Right lobe of liver (tissue), 6 donors: Measurements from ENCODE around the gene FNTB. TPM values are rescaled to one million over a fixed set of nuclear protein-coding genes. Genes with fewer than 3 reads are reported as not detected.

Experiments
- ATAC-seq, 4 donors: fragments of 200-7000 bp; cut with Tn5 transposase; one replicate each; pipeline ENCODE4 v1.9.1; 2020; ENCODE audit warnings: mild to moderate bottlenecking in 4 of 4, moderate library complexity in 4 of 4
- DNase-seq, 3 donors: peaks; one replicate each; pipeline ENCODE4 v3.0.0-alpha.2; 2020
- H3K27ac ChIP-seq, 3 donors: fragments of 200-600 bp; one replicate each; pipeline ENCODE4 v1.8.0; 2022
- H3K27me3 ChIP-seq, 2 donors: fragments of 200-600 bp; one replicate each; pipeline ENCODE4 v1.8.0; 2022
- H3K36me3 ChIP-seq, 4 donors: fragments of 200-600 bp; sonication (generic) in 1 of 4; one replicate each; pipeline versions ENCODE4 v1.5.1 to v1.8.0; 2017 to 2022; ENCODE audit warnings: control low read depth in 1 of 4
- H3K4me1 ChIP-seq, 4 donors: fragments of 200-600 bp; sonication (generic) in 1 of 4; one replicate each; pipeline versions ENCODE4 v1.5.1 to v1.8.0; 2017 to 2022; ENCODE audit warnings: control low read depth in 1 of 4
- H3K4me3 ChIP-seq, 3 donors: fragments of 200-600 bp; one replicate each; pipeline ENCODE4 v1.8.0; 2022
- H3K9me3 ChIP-seq, 4 donors: fragments of 200-600 bp; sonication (generic) in 1 of 4; one replicate each; pipeline versions ENCODE4 v1.5.1 to v1.8.0; 2017 to 2022; ENCODE audit warnings: control low read depth in 1 of 4
- CTCF ChIP-seq, 4 donors: fragments of 200-600 bp in 3 of 4; fragments of 450-650 bp in 1 of 4; IDR thresholded peaks; one replicate each; pipeline versions ENCODE4 v1.5.1 to v1.8.0; 2016 to 2022; ENCODE audit warnings: antibody characterized with exemption in 4 of 4, mild to moderate bottlenecking in 2 of 4
- POLR2A ChIP-seq: fragments of 450-650 bp; IDR thresholded peaks from one replicate; pipeline ENCODE4 v1.6.1; 2017; ENCODE audit warnings: antibody characterized with exemption, mild to moderate bottlenecking
- WGBS: methylation state at CpG from one replicate; pipeline ENCODE4 v1.1.6; 2018; ENCODE audit warnings: low coverage, low lambda C conversion rate; ENCODE audit not compliant: insufficient coverage; ENCODE audit errors: missing lambda C conversion rate; 5-methylcytosine and 5-hydroxymethylcytosine counted together
- intact Hi-C, 2 donors: fragments of 100-400 bp; cut with DNase I; formaldehyde crosslinking; loops; one replicate each; pipeline versions ENCODE4 v1.11.2 to v1.14.1; 2022
- total RNA-seq, 6 experiments: library from RNA; depleted of rRNA in 2 of 6; stranded (reverse); fragments of >200 nt in 2 of 6; fragmentation: NEBNext Ultra II Directional in 3 of 6; extraction: Animal tissue kit (Norgen Biotek cat#: 25700) in 3 of 6; gene quantifications; one replicate each; pipeline versions ENCODE4 v1.1.0 to v1.2.4, GENCODE V29; 2016 to 2023
- donor health status: DM: no; HTN: yes; CAD: no.
- donor health status: DM: no; HTN: no; CAD: no.
- donor health status: DM: no; HTN: no; CAD: no.
- donor health status: DM: no; HTN: yes; CAD: no.
- donor health status: DM: no; HTN: yes; CAD: no.

Gene FNTB
- total RNA-seq, 6 experiments from 2014 or later: 6.1 to 19.2 (median 9.0) TPM

- H3K36me3 ChIP-seq: no peaks in the 10 kb centered on the region
- TF ChIP-seq CTCF (IDR thresholded peaks at IDR 0.05) (no peak), POLR2A (no peak)
- no peak for ATAC-seq
- 90% methylated on average over 7 of the region's 7 CpGs for WGBS
- peaks cover 0 to 15% (median 2%) of the 10 kb centered on the region in 4 donors for H3K4me1 ChIP-seq
- H3K9me3 ChIP-seq: no peaks in the 10 kb centered on the region
- no peak overlapping the region for H3K27ac ChIP-seq
- no peak overlapping the region for H3K4me3 ChIP-seq
- intact Hi-C loops: no loop called here
- no peaks in the 10 kb centered on the region for H3K27me3 ChIP-seq
- DNase-seq: no peak
Measured at GRCh38 chr14:64952598-64953309, 33.9 kb upstream of the FNTB start.

- intact Hi-C loops: no loop called here
- no peaks in the 10 kb centered on the region for H3K36me3 ChIP-seq
- no peaks in the 10 kb centered on the region for H3K27me3 ChIP-seq
- TF ChIP-seq POLR2A: no peak
- no peak for TF ChIP-seq CTCF (IDR thresholded peaks at IDR 0.05)
- DNase-seq (no peak), ATAC-seq (no peak)
- H3K27ac ChIP-seq: no peak overlapping the region
- WGBS: no CpG with 5 or more reads among the region's 8 CpGs
- no peaks in the 10 kb centered on the region for H3K9me3 ChIP-seq
- H3K4me3 ChIP-seq: no peak overlapping the region
- H3K4me1 ChIP-seq: peaks cover 0 to 10% (median 0%) of the 10 kb centered on the region in 4 donors
Measured at GRCh38 chr14:64953310-64953654, 33.4 kb upstream of the FNTB start.

- Histone ChIP-seq H3K9me3 (no peaks in the 10 kb centered on the region), H3K27me3 (no peaks in the 10 kb centered on the region), H3K36me3 (no peaks in the 10 kb centered on the region), H3K4me1 (peaks cover 0 to 8% (median 0%) of the 10 kb centered on the region in 4 donors), H3K27ac (no peak overlapping the region), H3K4me3 (no peak overlapping the region)
- DNase-seq: no peak
- intact Hi-C loops: no loop called here
- no peak for ATAC-seq
- no CpG with 5 or more reads among the region's 6 CpGs for WGBS
- no peak for TF ChIP-seq POLR2A
- no peak for TF ChIP-seq CTCF (IDR thresholded peaks at IDR 0.05)
Measured at GRCh38 chr14:64953661-64954060, 33.0 kb upstream of the FNTB start.

GRCh38 chr14:64954491-64955240, 32.0 kb upstream of the FNTB start:
- H3K36me3 ChIP-seq: no peaks in the 10 kb centered on the region
- H3K4me1 ChIP-seq: no peaks in the 10 kb centered on the region
- no peaks in the 10 kb centered on the region for H3K9me3 ChIP-seq
- intact Hi-C loops: no loop called here
- no peak for DNase-seq
- no peak for ATAC-seq
- no peaks in the 10 kb centered on the region for H3K27me3 ChIP-seq
- WGBS: 77% methylated on average over 4 of the region's 9 CpGs
- no peak overlapping the region for H3K4me3 ChIP-seq
- TF ChIP-seq CTCF (IDR thresholded peaks at IDR 0.05) (no peak), POLR2A (no peak)
- H3K27ac ChIP-seq: no peak overlapping the region
